H1 (cell line): Measurements from ENCODE around the gene COL12A1. TPM values are rescaled to one million over a fixed set of nuclear protein-coding genes. Genes with fewer than 3 reads are reported as not detected.

ENCODE experiments used
- CTCF ChIA-PET: fragments of 300-600 bp; sonication (Branson Sonifier 250); formaldehyde crosslinking; loops from one replicate; lab custom pipeline; 2021; ENCODE audit not compliant: partially characterized antibody; lab: Charles Lee
- POLR2A ChIA-PET: fragments of 300-600 bp; sonication (Branson Sonifier 250); formaldehyde crosslinking; loops from one replicate; lab custom pipeline; 2021; ENCODE audit warnings: inconsistent platforms; ENCODE audit not compliant: partially characterized antibody; lab: Charles Lee
- DNase-seq, 2 experiments: peaks; one replicate each; pipeline versions ENCODE4 v3.0.0 to v3.0.0-alpha.2; 2010 to 2022; ENCODE audit warnings: low spot score in 2 of 2, low read depth in 1 of 2, mixed read lengths in 1 of 2
- FAIRE-seq: peaks from 2 replicates; lab custom pipeline; 2011; peaks lifted over from hg19 to GRCh38; lab: Jason Lieb, UNC
- H2AFZ ChIP-seq: 2 replicates; pipeline ENCODE4 v1.8.1; 2012; ENCODE audit warnings: low read length, inconsistent platforms
- H2AK5ac ChIP-seq: 2 replicates; pipeline ENCODE4 v1.6.1; 2013; ENCODE audit warnings: low read depth, low read length
- H2BK120ac ChIP-seq: replicated peaks from 2 replicates; pipeline ENCODE3; 2013; ENCODE audit warnings: low read depth, low read length, inconsistent platforms
- H2BK12ac ChIP-seq: 2 replicates; pipeline ENCODE4 v1.6.1; 2013; ENCODE audit warnings: low read depth, low read length
- H2BK15ac ChIP-seq: 2 replicates; pipeline ENCODE4 v1.6.1; 2013; ENCODE audit warnings: low read length
- H2BK20ac ChIP-seq: 2 replicates; pipeline ENCODE4 v1.6.1; 2013; ENCODE audit warnings: low read length
- H2BK5ac ChIP-seq: 2 replicates; pipeline ENCODE4 v1.6.1; 2013; ENCODE audit warnings: low read depth, low read length
- H3K14ac ChIP-seq: 2 replicates; pipeline ENCODE4 v1.6.1; 2013; ENCODE audit warnings: inconsistent platforms; ENCODE audit not compliant: insufficient read length
- H3K18ac ChIP-seq: 2 replicates; pipeline ENCODE4 v1.6.1; 2013; ENCODE audit warnings: low read length; ENCODE audit errors: extremely low read depth
- H3K23ac ChIP-seq: 2 replicates; pipeline ENCODE4 v1.6.1; 2013; ENCODE audit warnings: inconsistent platforms; ENCODE audit not compliant: insufficient read length
- H3K23me2 ChIP-seq: 2 replicates; pipeline ENCODE4 v1.6.1; 2013; ENCODE audit warnings: low read depth, low read length
- H3K27ac ChIP-seq: 2 replicates; pipeline ENCODE4 v1.6.1; 2011; ENCODE audit warnings: low read depth, low read length, inconsistent platforms
- H3K27me3 ChIP-seq, 4 experiments: replicated peaks in 1 of 4; 1 replicate in 1 of 4; 2 replicates in 3 of 4; pipeline versions ENCODE4 v1.6.1 to v1.8.1; 2011 to 2013; ENCODE audit warnings: low read length in 3 of 4, mild to moderate bottlenecking in 3 of 4, inconsistent platforms in 2 of 4, mixed read lengths in 2 of 4, moderate library complexity in 1 of 4; ENCODE audit not compliant: control insufficient read depth in 3 of 4, insufficient read depth in 3 of 4; ENCODE audit errors: extremely low read depth in 1 of 4
- H3K36me3 ChIP-seq, 4 experiments: 2 replicates each; pipeline versions ENCODE4 v1.6.1 to v1.8.1; 2011 to 2013; ENCODE audit warnings: mild to moderate bottlenecking in 4 of 4, low read length in 3 of 4, moderate library complexity in 2 of 4, control low read depth in 1 of 4, inconsistent platforms in 1 of 4; ENCODE audit not compliant: insufficient read depth in 4 of 4, control insufficient read depth in 2 of 4
- H3K4ac ChIP-seq: replicated peaks from 2 replicates; pipeline ENCODE3; 2013; ENCODE audit warnings: low read length, low read depth, mixed read lengths, inconsistent platforms; ENCODE audit not compliant: insufficient read length
- H3K4me1 ChIP-seq, 4 experiments: replicated peaks in 1 of 4; 1 replicate in 1 of 4; 2 replicates in 3 of 4; pipeline versions ENCODE4 v1.6.1 to v1.8.1; 2011 to 2013; ENCODE audit warnings: low read length in 3 of 4, inconsistent platforms in 2 of 4, mixed read lengths in 1 of 4; ENCODE audit not compliant: insufficient read depth in 4 of 4, control insufficient read depth in 3 of 4
- H3K4me2 ChIP-seq, 2 experiments: 2 replicates each; pipeline versions ENCODE4 v1.6.1 to v1.8.1; 2011 to 2013; ENCODE audit warnings: low read depth in 2 of 2, low read length in 2 of 2, control low read depth in 1 of 2, inconsistent platforms in 1 of 2, mild to moderate bottlenecking in 1 of 2; ENCODE audit not compliant: insufficient read depth in 1 of 2
- H3K4me3 ChIP-seq, 4 experiments: fragments of 200-600, 300-600 bp in 1 of 4; sonication (generic), shearing (Covaris generic), sonication (Bioruptor Twin) in 1 of 4; 2 replicates each; pipeline versions ENCODE4 v1.5.1 to v1.8.1; 2011 to 2016; ENCODE audit warnings: low read length in 4 of 4, low read depth in 3 of 4, control low read depth in 2 of 4, inconsistent platforms in 2 of 4, mild to moderate bottlenecking in 2 of 4, mixed read lengths in 1 of 4, moderate library complexity in 1 of 4; ENCODE audit not compliant: insufficient read depth in 2 of 4; ENCODE audit errors: extremely low read depth in 1 of 4
- H3K56ac ChIP-seq: replicated peaks from 2 replicates; pipeline ENCODE3; 2013; ENCODE audit warnings: low read depth, mild to moderate bottlenecking, mixed read lengths, low read length, inconsistent platforms; ENCODE audit not compliant: insufficient read length
- H3K79me1 ChIP-seq: 2 replicates; pipeline ENCODE4 v1.6.1; 2013; ENCODE audit warnings: low read depth, low read length, control low read depth
- H3K79me2 ChIP-seq, 2 experiments: 2 replicates each; pipeline versions ENCODE4 v1.6.1 to v1.8.1; 2012 to 2013; ENCODE audit warnings: low read length in 2 of 2, mild to moderate bottlenecking in 2 of 2, inconsistent platforms in 1 of 2; ENCODE audit not compliant: insufficient read depth in 2 of 2, control insufficient read depth in 1 of 2
- H3K9ac ChIP-seq, 4 experiments: replicated peaks in 1 of 4; 1 replicate in 1 of 4; 2 replicates in 3 of 4; pipeline versions ENCODE4 v1.6.1 to v1.8.1; 2011 to 2013; ENCODE audit warnings: low read depth in 3 of 4, low read length in 3 of 4, control low read depth in 2 of 4, mild to moderate bottlenecking in 2 of 4, moderate library complexity in 2 of 4, inconsistent platforms in 1 of 4; ENCODE audit errors: extremely low read depth in 1 of 4
- H3K9me3 ChIP-seq, 2 experiments: 2 replicates each; pipeline versions ENCODE4 v1.6.1 to v1.8.1; 2012 to 2013; ENCODE audit warnings: mild to moderate bottlenecking in 2 of 2, moderate library complexity in 2 of 2, control low read depth in 1 of 2, inconsistent platforms in 1 of 2, low read depth in 1 of 2, low read length in 1 of 2, mixed read lengths in 1 of 2; ENCODE audit not compliant: insufficient read depth in 2 of 2
- H4K20me1 ChIP-seq, 2 experiments: replicated peaks in 1 of 2; 2 replicates each; pipeline versions ENCODE3 to v1.8.1; 2011 to 2013; ENCODE audit warnings: inconsistent platforms in 2 of 2, low read length in 2 of 2, mild to moderate bottlenecking in 1 of 2; ENCODE audit not compliant: insufficient read depth in 2 of 2, control insufficient read depth in 1 of 2
- H4K5ac ChIP-seq: 2 replicates; pipeline ENCODE4 v1.6.1; 2013; ENCODE audit warnings: low read length, low read depth, mixed read lengths, inconsistent platforms; ENCODE audit not compliant: insufficient read length
- H4K8ac ChIP-seq: 2 replicates; pipeline ENCODE4 v1.8.0; 2013; ENCODE audit warnings: mild to moderate bottlenecking, moderate library complexity, low read length, inconsistent platforms; ENCODE audit not compliant: insufficient read depth; ENCODE audit errors: extremely low read depth
- H4K91ac ChIP-seq: replicated peaks from 2 replicates; pipeline ENCODE3; 2013; ENCODE audit warnings: low read length, mixed read lengths, inconsistent platforms; ENCODE audit not compliant: insufficient read length
- BCL11A ChIP-seq, 2 experiments: IDR thresholded peaks; one replicate each; pipeline ENCODE4 v1.6.1; 2011; ENCODE audit warnings: low read depth in 2 of 2, low read length in 2 of 2, mild to moderate bottlenecking in 2 of 2
- EZH2 ChIP-seq: fragments of 200-600 bp; sonication (generic); IDR thresholded peaks from 2 replicates; pipeline ENCODE4 v1.7.1; 2012; ENCODE audit warnings: low read depth, mild to moderate bottlenecking, moderate library complexity, low read length, inconsistent platforms; ENCODE audit not compliant: severe bottlenecking
- MAFK ChIP-seq: IDR thresholded peaks from 2 replicates; pipeline ENCODE4 v1.6.1; 2012; ENCODE audit warnings: low read depth, mild to moderate bottlenecking, improper control_type of control experiment, low read length
- NRF1 ChIP-seq: IDR thresholded peaks from 2 replicates; pipeline ENCODE4 v1.6.1; 2011; ENCODE audit warnings: mild to moderate bottlenecking, low read depth, low read length, improper control_type of control experiment
- PHF8 ChIP-seq: fragments of 200-600 bp; sonication (generic); conservative IDR thresholded peaks from 2 replicates; pipeline ENCODE4 v1.7.1; 2012; ENCODE audit warnings: low read depth, mild to moderate bottlenecking, inconsistent platforms, low read length, moderate library complexity
- SP2 ChIP-seq: IDR thresholded peaks from 2 replicates; pipeline ENCODE4 v1.6.1; 2012; ENCODE audit warnings: mild to moderate bottlenecking, low read length, inconsistent platforms
- SUZ12 ChIP-seq: fragments of 200-600 bp; sonication (generic); IDR thresholded peaks from 2 replicates; pipeline ENCODE4 v1.6.1; 2012; ENCODE audit warnings: mild to moderate bottlenecking, inconsistent platforms, low read length, moderate library complexity, mixed read lengths
- USF2 ChIP-seq: IDR thresholded peaks from 2 replicates; pipeline ENCODE4 v1.6.1; 2011; ENCODE audit warnings: low read length, improper control_type of control experiment
- ZNF274 ChIP-seq: IDR thresholded peaks from 2 replicates; pipeline ENCODE4 v1.7.0; 2012; ENCODE audit warnings: low read length, borderline replicate concordance; ENCODE audit errors: extremely low read depth
- WGBS, 2 experiments: shearing (Covaris generic) in 1 of 2; methylation state at CpG; one replicate each; pipeline versions ENCODE4 v1.1.6 to v1.1.7; 2013 to 2015; ENCODE audit warnings: low lambda C conversion rate in 2 of 2, mixed read lengths in 2 of 2, inconsistent platforms in 1 of 2, low coverage in 1 of 2, missing lambda C conversion rate in 1 of 2; ENCODE audit not compliant: insufficient replicate concordance in 2 of 2, insufficient coverage in 1 of 2, insufficient read length in 1 of 2; ENCODE audit errors: extremely low coverage in 1 of 2, missing lambda C conversion rate in 1 of 2; 5-methylcytosine and 5-hydroxymethylcytosine counted together
- polyA plus RNA-seq, 7 experiments: library from polyadenylated mRNA; depleted of rRNA in 3 of 7; stranded (reverse) in 5 of 7; unstranded in 2 of 7; fragments of >200 nt in 5 of 7; fragments of 200-250 nt in 2 of 7; gene quantifications; 1 replicate in 5 of 7; 2 replicates in 1 of 7; 4 replicates in 1 of 7; pipeline versions ENCODE4 v1.2.1 to v1.2.3, GENCODE V29; 2011 to 2013; ENCODE audit warnings: missing spikeins in 2 of 7, mixed read lengths in 2 of 7
- total RNA-seq: library from RNA; stranded (reverse); fragmentation: NEBNext Ultra II Directional; extraction: Animal tissue kit (Norgen Biotek cat#: 25700); gene quantifications from 2 replicates; pipeline ENCODE4 v1.2.1, GENCODE V29; 2021

COL12A1 gene
- total and polyA plus RNA-seq, 2 of the 8 experiments (the other 6 are each of a cell fraction or from before 2014, with no cell fraction given): 1.4 to 4.7 TPM

GRCh38 chr6:75089921-75090320, 115.9 kb downstream of the COL12A1 start:
- Histone ChIP-seq H3K79me1 (no peaks in the 10 kb centered on the region), H2BK12ac (no peak overlapping the region), H3K23me2 (peaks cover 4% of the 10 kb centered on the region), H2BK15ac (no peak overlapping the region), H3K23ac (no peak overlapping the region), H3K56ac (no peak overlapping the region), H2AK5ac (no peak overlapping the region), H4K5ac (no peak overlapping the region), H3K4me2 (no peak overlapping the region), H2AFZ (no peak overlapping the region), H2BK5ac (no peak overlapping the region), H3K18ac (no peak overlapping the region), H3K4me1 (peaks cover 0 to 8% (median under 1%) of the 10 kb centered on the region in 4 experiments; a peak in 3 of 7 replicates), H3K79me2 (no peaks in the 10 kb centered on the region), H3K14ac (no peak overlapping the region), H2BK120ac (no peak overlapping the region), H3K4me3 (no peak overlapping the region), H3K27me3 (peaks cover 0 to 1% (median under 1%) of the 10 kb centered on the region in 4 experiments; a peak in 4 of 7 replicates), H3K9me3 (no peaks in the 10 kb centered on the region), H3K4ac (no peak overlapping the region), H4K8ac (no peak overlapping the region; the same call in 1 of the 2 replicates), H3K27ac (no peak overlapping the region), H4K20me1 (no peaks in the 10 kb centered on the region), H3K9ac (no peak overlapping the region), H3K36me3 (no peaks in the 10 kb centered on the region), H4K91ac (no peak overlapping the region), H2BK20ac (no peak overlapping the region)
- FAIRE-seq (no peak), DNase-seq (no peak)
- ChIA-PET POLR2A (no interaction called here), CTCF (no interaction called here)
- WGBS, 2 experiments: 93% methylated on average over 8 of the region's 8 CpGs; no CpG with 5 or more reads in 1 of the 2 experiments
- no peak for TF ChIP-seq BCL11A (IDR thresholded peaks at IDR 0.05; ENCODE audit: low read depth in 2 of 2, low read length in 2 of 2)
- no peak for TF ChIP-seq SP2
- no peak for TF ChIP-seq PHF8
- no peak for TF ChIP-seq MAFK
- TF ChIP-seq NRF1: no peak
- no peak for TF ChIP-seq SUZ12
- TF ChIP-seq EZH2: no peak
- TF ChIP-seq USF2: no peak
- no peak for TF ChIP-seq ZNF274
